ENCODE data around the gene GNPDA1.

GNPDA1 gene

GRCh38 chr5:141958113-141958512 lies 54.7 kb downstream of the GNPDA1 start, which contains the start of gene PCDH12:
PCDH12 (minus strand) TSS chr5:141958202; CDS start chr5:141957851, 351 bp downstream.
- DNase-seq: peak in 1 of 58 donors; percentile 23

DNA sequence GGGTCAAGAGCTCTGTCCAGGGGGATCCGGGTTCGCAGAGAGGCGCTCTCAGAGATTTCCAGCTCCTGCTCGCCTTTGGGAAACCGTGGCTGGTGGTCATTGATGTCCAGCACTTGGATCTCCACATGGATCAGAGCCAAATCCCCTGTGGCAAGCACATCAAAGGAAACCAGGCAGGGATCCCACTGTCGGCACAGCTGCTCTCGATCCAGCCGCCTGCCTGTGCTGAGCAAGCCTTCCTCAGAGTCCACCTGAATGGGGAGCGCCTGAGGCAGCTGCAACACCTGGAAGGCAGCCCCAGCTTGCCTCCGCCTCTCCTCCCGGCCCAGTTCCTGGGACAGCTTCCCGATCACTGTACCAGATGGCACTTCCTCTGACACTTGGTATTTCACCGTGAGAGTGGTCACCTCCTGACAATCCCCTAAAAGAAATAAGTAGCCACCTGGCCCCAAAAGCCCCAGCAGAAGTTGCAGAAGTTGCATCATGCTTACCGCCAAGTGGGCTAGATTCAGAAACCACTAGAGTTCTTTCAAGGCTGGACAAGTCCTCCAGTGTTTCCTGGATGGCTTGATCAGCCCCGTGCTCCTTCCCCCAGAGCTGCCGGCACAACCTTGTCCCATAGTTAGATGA lies 55.3 kb downstream of the GNPDA1 start:
- no peak for DNase-seq

- no peak for DNase-seq
Measured at GRCh38 chr5:141954194-141954593, 58.6 kb downstream of the GNPDA1 start.

DNA sequence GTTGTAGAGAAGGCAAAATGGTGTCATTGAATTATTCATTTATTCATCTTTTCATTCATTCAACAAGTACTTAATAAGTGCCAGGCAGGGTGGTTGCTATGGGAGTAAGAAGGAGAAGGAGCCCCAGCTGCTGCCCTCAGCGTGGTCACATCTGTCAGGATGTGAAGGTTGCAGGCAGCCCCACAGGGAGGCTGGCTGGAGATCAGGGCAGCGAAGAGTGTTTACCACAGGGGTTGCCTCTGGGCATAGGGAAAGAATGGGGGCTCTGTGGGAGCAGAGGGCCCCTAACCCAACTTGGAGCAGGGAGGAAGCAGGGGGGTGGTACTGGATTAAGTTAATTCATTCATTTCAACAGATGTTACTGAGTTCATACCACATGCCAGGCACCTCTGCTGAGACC lies 60.8 kb downstream of the GNPDA1 start:
- no peak for DNase-seq

GRCh38 chr5:141951332-141951781 lies 61.5 kb downstream of the GNPDA1 start:
- peak in 4 of 58 donors; percentile 18 to 33 (median 20) for DNase-seq
